Measurements from ENCODE around the gene SLC36A4. TPM values are rescaled to one million over a fixed set of nuclear protein-coding genes. Genes with fewer than 3 reads are reported as not detected.
"Not testable (repeated sequence)": the region's sequence is repeated elsewhere in the genome, so short reads cannot be mapped to it uniquely, and the experiment has no call there.

The SLC36A4 gene
- 11.2 and 19.5 TPM in 2 replicates for total RNA-seq (2014; rRNA removed; shearing (Covaris generic))
- 8.7 and 11.5 TPM in 2 replicates for polyA plus RNA-seq (2014; cell fraction: nucleus; rRNA removed)

- peak; percentile 81 for DNase-seq (ENCODE audit: extremely low read depth, low read depth)
These were observed at the start of gene SLC36A4 for GRCh38 chr11:93197380-93198214. Gene SLC36A4 (minus strand): TSS chr11:93197991. CDS start chr11:93197832, 159 bp downstream.

GRCh38 chr11:93246790-93247189, 49.0 kb upstream of the SLC36A4 start:
- DNase-seq (ENCODE audit: extremely low read depth, low read depth) = not testable (repeated sequence)

GRCh38 chr11:93244018-93244417, 46.2 kb upstream of the SLC36A4 start:
- no peak for DNase-seq (ENCODE audit: extremely low read depth, low read depth)

- no peak for DNase-seq (ENCODE audit: extremely low read depth, low read depth)
These were observed 42.2 kb upstream of the SLC36A4 start for GRCh38 chr11:93239966-93240365.

GRCh38 chr11:93238956-93239355, 41.2 kb upstream of the SLC36A4 start:
- DNase-seq (ENCODE audit: extremely low read depth, low read depth) = no peak

- peak; percentile 41 for DNase-seq (ENCODE audit: extremely low read depth, low read depth)
These were observed 39.2 kb upstream of the SLC36A4 start for GRCh38 chr11:93236741-93237675.

- peak; percentile 69 for DNase-seq (ENCODE audit: extremely low read depth, low read depth)
These were observed 36.9 kb upstream of the SLC36A4 start for GRCh38 chr11:93234602-93235207.

GRCh38 chr11:93229876-93230275, 32.1 kb upstream of the SLC36A4 start:
- DNase-seq (ENCODE audit: extremely low read depth, low read depth) = no peak

- peak; percentile 14 for DNase-seq (ENCODE audit: extremely low read depth, low read depth)
These were observed 27.9 kb upstream of the SLC36A4 start for GRCh38 chr11:93225662-93226061.

GRCh38 chr11:93221539-93221938, 23.7 kb upstream of the SLC36A4 start:
- no peak for DNase-seq (ENCODE audit: extremely low read depth, low read depth)

GRCh38 chr11:93220078-93220477, 22.3 kb upstream of the SLC36A4 start:
- no peak for DNase-seq (ENCODE audit: extremely low read depth, low read depth)

- DNase-seq (ENCODE audit: extremely low read depth, low read depth) = no peak
These were observed 21.6 kb upstream of the SLC36A4 start for GRCh38 chr11:93219440-93219839.

- no peak for DNase-seq (ENCODE audit: extremely low read depth, low read depth)
These were observed 18.8 kb upstream of the SLC36A4 start for GRCh38 chr11:93216511-93217101.

GRCh38 chr11:93213622-93214021, 15.8 kb upstream of the SLC36A4 start:
- DNase-seq (ENCODE audit: extremely low read depth, low read depth) = no peak

GRCh38 chr11:93212094-93212493, 14.3 kb upstream of the SLC36A4 start:
- DNase-seq (ENCODE audit: extremely low read depth, low read depth) = no peak

- no peak for DNase-seq (ENCODE audit: extremely low read depth, low read depth)
These were observed 11.7 kb upstream of the SLC36A4 start for GRCh38 chr11:93209466-93209865.

- no peak for DNase-seq (ENCODE audit: extremely low read depth, low read depth)
These were observed 11.0 kb upstream of the SLC36A4 start for GRCh38 chr11:93208663-93209270.

GRCh38 chr11:93199616-93200015, 1.8 kb upstream of the SLC36A4 start:
- DNase-seq (ENCODE audit: extremely low read depth, low read depth) = no peak

- DNase-seq (ENCODE audit: extremely low read depth, low read depth) = no peak
These were observed 539 bp upstream of the SLC36A4 start for GRCh38 chr11:93198215-93198845.

Data from NCI-H460 (cell line).